HG03025 (cell line): Measurements from ENCODE around the gene NELFA.
"Not testable (repeated sequence)": the region's sequence is repeated elsewhere in the genome, so short reads cannot be mapped to it uniquely, and the experiment has no call there.

Source experiments
- ATAC-seq: cut with Tn5 transposase; IDR thresholded peaks from one replicate; pipeline ENCODE4 v1.9.1; 2021; ENCODE audit warnings: mild to moderate bottlenecking, moderate library complexity; ENCODE audit not compliant: unreplicated experiment, low FRiP score

NELFA gene

DNA sequence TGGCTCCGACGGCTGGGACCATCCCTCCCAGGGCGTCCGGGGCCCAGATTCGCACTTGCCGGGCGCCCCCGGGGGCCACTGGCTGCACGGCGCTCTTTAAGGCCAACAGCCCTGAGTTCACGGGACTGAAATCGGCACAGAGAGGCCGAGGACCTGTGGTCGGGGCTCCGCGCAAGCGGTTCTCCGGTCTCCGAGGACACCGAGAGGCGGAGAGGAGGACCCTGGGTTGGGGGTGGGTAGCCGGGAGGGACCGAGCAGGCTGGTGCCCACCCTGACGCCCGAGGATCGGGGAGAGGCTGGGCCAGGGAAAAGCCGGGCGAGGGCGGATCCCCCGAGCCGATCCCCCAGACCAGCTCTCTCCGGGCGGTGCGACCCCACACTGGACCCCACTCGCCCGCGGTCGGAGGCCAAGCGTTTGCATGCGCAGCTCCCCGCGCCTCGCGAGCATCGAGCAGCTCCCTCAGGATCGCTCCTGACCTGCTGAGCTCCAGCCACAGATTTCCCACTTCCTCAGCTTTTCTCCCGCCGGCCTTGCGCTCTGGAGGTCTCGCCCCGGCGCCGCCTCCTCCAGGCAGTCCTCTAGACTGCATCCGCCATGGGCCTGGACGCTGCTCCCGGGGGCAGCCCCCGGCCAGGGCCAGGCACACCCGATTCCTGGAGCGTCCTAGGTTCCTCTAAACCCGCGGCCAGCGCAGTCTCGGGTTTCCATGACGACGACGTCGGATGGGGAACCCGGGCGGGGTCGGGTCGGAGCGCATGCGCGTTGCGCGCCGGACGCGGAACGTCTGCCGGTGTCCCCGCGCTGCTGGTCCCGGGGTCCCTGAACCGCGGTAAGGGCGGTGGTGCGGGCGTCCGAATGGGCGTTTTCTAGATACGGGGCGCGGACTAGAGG lies 32.7 kb upstream of the NELFA start:
- ATAC-seq, result peak; percentile 62

- no peak for ATAC-seq
These were observed 31.8 kb upstream of the NELFA start for GRCh38 chr4:2040391-2041238.

DNA sequence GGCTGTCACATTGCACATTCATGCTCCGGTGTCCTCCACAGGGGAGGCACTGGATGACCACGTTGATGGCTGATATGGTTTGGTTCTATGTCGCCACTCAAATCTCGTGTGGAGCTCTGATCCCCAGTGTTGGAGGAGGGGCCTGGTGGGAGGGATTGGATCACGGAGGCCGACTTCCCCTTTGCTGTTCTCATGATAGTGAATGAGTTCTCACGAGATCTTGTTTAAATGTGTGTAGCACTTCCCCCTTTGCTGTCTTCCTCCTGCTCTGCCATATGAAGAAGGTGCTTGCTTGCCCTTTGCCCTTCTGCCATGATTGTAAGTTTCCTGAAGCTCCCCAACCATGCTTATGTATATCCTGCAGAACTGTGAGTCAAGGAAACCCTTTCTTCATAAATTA lies 28.1 kb upstream of the NELFA start:
- no peak for ATAC-seq

- no peak for ATAC-seq
These were observed 27.6 kb upstream of the NELFA start for GRCh38 chr4:2036327-2036726.

- not testable (repeated sequence) for ATAC-seq
These were observed 22.4 kb upstream of the NELFA start for GRCh38 chr4:2031161-2031560.

DNA sequence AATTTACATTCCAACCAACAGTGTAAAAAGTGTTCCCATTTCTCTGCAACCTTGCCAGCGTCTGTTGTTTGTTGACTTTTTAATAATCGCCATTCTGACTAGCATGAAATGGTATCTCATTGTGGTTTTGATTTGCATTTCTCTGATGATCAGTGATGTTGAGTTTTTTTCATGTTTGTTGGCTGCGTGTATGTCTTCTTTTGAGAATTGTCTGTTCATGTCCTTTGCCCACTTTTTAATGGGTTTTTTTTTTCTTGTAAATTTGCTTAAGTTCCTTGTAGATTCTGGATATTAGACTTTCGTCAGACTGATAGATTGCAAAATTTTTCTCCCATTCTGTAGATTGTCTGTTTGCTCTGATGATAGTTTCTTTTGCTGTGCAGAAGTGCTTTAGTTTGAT lies 18.3 kb upstream of the NELFA start:
- ATAC-seq, result not testable (repeated sequence)

DNA sequence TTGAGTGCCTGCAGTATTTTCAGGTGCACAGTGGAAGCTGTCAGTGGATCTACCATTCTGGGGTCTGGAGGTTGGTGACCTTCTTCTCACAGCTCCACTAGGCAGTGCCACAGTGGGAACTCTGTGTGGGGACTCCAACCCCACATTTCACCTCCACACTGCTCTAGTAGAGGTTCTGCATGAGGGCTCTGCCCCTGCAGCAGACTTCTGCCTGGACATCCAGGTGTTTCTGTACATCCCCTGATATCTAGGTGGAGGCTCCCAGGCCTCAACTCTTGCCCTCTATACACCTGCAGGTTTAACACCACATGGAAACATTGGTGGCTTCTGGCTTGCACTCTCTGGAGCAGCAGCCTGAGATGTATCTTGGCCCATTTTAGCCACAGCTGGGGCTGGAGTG lies 17.0 kb upstream of the NELFA start:
- no peak for ATAC-seq

DNA sequence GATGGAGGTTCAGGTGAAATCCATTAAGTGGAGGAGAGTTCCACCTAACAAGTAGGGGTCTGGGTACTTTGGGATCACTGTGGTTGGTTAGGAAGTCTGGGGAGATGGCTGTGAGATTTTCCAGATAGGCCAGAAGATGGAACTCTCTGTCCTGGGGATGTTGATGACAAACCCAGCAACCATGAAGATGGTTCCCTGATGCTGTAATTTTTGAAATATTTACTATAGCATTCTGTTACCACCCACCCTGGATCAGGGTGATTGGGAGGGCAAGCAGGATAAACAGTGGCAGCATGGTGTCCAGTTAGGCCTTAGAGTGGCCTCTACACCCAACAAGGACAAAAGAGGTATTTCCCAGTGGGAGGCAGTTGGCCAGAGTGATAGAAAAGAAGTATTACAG lies 15.9 kb upstream of the NELFA start:
- ATAC-seq, result no peak

DNA sequence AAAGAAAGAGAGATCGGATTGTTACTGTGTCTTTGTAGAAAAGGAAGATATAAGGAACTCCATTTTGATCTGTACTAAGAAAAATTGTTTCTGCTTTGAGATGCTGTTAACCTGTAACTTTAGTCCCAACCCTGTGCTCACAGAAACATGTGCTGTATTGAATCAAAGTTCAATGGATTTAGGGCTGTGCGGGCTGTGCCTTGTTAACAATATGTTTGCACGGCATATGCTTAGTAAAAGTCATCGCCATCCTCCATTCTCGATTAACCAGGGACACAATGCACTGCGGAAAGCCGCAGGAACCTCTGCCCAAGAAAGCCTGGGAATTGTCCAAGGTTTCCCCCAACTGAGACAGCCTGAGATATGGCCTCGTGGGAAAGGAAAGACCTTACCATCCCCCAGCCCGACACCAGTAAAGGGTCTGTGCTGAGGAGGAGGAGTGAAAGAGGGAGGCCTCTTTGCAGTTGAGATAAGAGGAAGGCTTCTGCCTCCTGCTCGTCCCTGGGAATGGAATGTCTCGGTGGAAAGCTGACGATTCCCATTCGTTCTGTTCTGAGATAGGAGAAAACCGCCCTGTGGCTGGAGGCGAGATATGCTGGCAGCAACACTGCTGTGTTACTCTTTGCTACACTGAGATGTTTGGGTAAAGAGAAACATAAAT lies 12.7 kb upstream of the NELFA start:
- ATAC-seq, result not testable (repeated sequence)

DNA sequence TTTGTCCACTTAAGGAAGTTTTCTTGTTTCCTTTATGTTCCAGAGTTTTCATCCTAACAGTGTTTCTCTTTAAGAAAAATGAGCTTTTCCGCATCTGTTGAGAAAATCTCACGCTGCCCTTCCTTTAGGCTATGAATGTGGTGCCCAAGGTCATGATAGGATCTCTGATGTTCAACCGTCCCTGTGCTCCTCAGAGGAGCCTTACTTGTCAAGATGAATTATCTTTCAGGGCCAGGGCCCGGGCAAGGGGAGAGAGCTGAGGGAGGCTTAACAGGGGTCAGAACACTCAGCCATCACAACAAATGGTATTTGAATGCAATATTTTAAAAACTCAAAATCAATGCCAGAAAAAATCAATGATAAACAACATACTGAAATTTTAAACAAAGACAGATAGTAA lies 6.2 kb upstream of the NELFA start:
- ATAC-seq, result no peak

DNA sequence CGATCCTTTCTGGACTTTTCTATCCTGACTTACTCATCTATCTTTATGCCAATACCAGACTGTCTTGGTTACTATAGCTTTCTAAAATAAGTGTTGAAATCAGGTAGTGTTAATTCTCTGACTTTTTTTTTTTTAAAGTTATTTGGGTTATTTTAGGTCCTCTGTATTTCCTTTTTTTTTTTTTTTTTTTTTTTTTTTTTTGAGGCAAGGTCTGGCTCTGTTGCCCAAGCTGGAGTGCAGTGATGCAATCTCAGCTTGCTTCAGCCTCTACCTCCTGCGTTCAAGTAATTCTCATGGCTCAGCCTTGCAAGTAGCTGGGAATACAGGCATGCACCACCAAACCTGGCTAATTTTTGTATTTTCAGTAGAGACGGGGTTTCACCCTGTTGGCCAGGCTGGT lies 2.8 kb upstream of the NELFA start:
- ATAC-seq, result no peak

DNA sequence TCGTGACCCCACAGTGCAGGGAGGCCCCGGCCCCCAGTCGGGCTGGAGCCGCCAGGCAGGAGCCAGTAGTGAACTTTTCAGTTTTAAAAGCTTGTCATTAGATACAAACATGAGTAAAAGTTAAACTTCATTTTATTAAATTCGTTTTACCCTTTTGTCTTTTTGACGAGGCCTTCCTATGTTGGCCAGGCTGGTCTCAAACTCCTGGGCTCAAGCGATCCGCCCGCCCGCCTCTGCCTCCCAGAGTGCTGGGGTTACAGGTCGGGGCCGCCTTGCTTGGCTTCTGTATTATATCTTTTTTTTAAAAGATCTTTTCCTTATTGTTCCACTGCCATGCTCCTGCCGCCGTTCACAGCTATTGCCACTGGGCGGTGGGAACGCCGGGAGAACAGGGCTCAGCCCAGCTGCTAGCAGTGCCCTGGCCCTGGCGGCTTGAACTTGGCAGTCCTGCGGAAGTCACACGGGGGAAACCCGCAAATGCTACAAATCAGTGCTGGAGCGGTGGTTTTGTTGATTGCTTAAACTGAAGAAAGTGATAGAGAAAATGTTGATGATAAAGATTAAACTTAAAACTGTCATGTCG lies 968 bp upstream of the NELFA start:
- ATAC-seq, result no peak

DNA sequence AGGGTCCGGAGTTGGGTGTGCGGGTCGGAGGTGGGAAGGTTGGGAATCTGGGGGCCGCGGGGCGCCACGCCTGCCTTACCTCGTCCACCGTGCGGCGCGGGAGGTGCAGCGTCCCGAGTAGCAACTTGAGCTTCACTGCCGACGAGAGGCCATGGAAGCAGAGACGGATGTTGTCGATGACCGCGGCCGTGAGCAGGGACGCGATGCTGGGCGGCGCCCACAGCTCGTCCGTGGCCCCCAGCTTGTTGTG lies 178 bp downstream of the NELFA start:
- ATAC-seq, result no peak

GRCh38 chr4:2007804-2008670 lies 737 bp downstream of the NELFA start:
- ATAC-seq, result no peak

DNA sequence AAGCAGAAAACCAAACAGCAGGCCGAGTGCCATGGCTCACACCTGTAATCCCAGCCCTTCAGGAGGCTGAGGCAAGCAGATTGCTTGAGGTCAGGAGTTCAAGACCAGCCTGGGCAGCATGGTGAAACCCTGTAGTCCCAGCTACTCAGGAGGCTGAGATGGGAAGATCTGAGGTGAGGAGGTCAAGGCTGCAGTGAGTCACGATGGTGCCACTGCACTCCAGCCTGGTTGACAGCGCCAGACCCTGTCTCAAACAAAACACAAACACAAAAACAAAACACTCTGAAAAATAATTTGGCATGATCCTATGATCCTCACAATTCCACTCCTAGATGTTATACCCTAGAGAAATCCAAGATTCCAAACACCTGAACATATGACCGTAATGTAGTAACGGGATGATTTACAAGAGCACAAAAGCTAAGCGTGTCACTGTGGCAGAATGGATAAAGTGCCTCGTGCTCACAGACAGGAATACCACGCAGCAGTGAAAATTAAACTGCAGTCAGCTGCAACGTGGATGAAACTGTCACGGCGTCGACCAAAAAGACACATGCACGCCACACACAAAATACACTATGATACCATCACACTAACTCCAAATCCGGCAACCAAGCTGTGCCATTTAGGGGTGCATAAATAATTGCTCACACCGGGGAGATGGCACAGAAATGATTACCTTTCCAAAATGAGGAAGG lies 1.7 kb downstream of the NELFA start:
- no peak for ATAC-seq

DNA sequence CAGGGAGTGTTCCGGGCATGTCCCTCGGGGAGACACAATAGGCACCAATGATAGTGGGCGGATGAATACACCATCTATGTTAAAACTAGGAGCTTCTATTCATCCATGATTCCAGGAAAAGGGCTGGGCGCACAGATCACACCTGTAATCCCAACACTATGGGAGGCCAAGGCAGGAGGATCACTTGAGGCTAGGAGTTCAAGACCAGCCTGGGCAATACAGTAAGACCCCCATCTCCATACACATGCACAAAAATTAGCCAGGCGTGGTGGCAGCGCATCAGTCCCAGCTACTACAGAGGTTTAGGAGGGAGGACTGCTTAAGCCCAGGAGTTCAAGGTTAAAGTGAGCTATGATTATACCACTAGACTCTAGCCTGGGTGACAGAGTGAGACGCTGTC lies 2.4 kb downstream of the NELFA start:
- no peak for ATAC-seq

DNA sequence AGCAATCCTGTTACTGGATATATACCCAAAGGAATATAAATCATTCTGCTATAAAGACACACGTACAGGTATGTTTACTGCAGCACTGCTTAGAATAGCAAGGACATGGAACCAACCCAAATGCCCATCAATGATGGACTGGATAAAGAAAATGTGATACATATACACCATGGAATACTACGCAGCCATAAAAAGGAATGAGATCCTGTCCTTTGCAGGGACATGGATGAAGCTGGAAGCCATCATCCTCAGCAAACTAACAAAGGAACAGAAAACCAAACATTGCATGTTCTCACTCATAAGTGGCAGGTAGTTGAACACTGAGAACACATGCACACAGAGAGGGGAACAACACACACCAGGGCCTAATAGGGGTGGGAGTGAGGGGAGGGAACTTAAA lies 5.4 kb downstream of the NELFA start:
- not testable (repeated sequence) for ATAC-seq

GRCh38 chr4:1999308-1999707 lies 9.5 kb downstream of the NELFA start:
- ATAC-seq, result not testable (repeated sequence)

- ATAC-seq, result no peak
These were observed 10.5 kb downstream of the NELFA start for GRCh38 chr4:1998296-1998695.
